Astrocyte (in vitro differentiated cells and primary cell): ENCODE data around the gene INPP5F.

Experiments used
- EZH2 ChIP-seq: IDR thresholded peaks from 2 replicates; pipeline ENCODE4 v1.6.1; 2012; ENCODE audit warnings: mild to moderate bottlenecking, low read length, inconsistent platforms; ENCODE audit not compliant: insufficient read depth
- TF ChIP-seq, protein P1 (sequence below): IDR thresholded peaks from 2 replicates; pipeline ENCODE4 v1.5.1; 2011; ENCODE audit warnings: low read depth, mild to moderate bottlenecking, inconsistent platforms, low read length, moderate library complexity; ENCODE audit not compliant: insufficient read depth

GRCh38 chr10:119688033-119688508 is 37.8 kb upstream of the INPP5F start:
- TF ChIP-seq, protein P1, sequence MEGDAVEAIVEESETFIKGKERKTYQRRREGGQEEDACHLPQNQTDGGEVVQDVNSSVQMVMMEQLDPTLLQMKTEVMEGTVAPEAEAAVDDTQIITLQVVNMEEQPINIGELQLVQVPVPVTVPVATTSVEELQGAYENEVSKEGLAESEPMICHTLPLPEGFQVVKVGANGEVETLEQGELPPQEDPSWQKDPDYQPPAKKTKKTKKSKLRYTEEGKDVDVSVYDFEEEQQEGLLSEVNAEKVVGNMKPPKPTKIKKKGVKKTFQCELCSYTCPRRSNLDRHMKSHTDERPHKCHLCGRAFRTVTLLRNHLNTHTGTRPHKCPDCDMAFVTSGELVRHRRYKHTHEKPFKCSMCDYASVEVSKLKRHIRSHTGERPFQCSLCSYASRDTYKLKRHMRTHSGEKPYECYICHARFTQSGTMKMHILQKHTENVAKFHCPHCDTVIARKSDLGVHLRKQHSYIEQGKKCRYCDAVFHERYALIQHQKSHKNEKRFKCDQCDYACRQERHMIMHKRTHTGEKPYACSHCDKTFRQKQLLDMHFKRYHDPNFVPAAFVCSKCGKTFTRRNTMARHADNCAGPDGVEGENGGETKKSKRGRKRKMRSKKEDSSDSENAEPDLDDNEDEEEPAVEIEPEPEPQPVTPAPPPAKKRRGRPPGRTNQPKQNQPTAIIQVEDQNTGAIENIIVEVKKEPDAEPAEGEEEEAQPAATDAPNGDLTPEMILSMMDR: no peak
- TF ChIP-seq EZH2: no peak
